Caco-2 (cell line): Measurements from ENCODE around the gene ETV6. TPM values are rescaled to one million over a fixed set of nuclear protein-coding genes. Genes with fewer than 3 reads are reported as not detected.

Experiments used
- BruUV-seq: library from RNA; stranded (reverse); fragments of 400-500 nt; replicated peaks from 2 replicates; lab custom pipeline; 2021; lab: Mats Ljungman, UMichigan
- CTCF ChIA-PET: fragments of 300-600 bp; sonication (Branson Sonifier 250); formaldehyde crosslinking; loops from one replicate; lab custom pipeline; 2022; ENCODE audit warnings: antibody characterized with exemption; lab: Charles Lee
- POLR2A ChIA-PET: fragments of 300-600 bp; sonication (Branson Sonifier 250); formaldehyde crosslinking; loops from one replicate; lab custom pipeline; 2022; ENCODE audit warnings: antibody characterized with exemption; lab: Charles Lee
- DNase-seq, 2 experiments: peaks; one replicate each; pipeline versions ENCODE4 v3.0.0 to v3.0.0-alpha.2; 2020 to 2022
- H3K27me3 ChIP-seq: replicated peaks from 2 replicates; pipeline ENCODE4 v1.6.0; 2011; ENCODE audit warnings: low read length; ENCODE audit not compliant: control insufficient read depth, insufficient read depth
- H3K36me3 ChIP-seq: 2 replicates; pipeline ENCODE4 v1.5.1; 2011; ENCODE audit warnings: low read length; ENCODE audit not compliant: control insufficient read depth, insufficient read depth
- H3K4me1 ChIP-seq: fragments of 250-450 bp; sonication (Bioruptor Pico); 2 replicates; pipeline ENCODE4 v1.5.1; 2020; ENCODE audit warnings: mild to moderate bottlenecking
- H3K4me3 ChIP-seq: 2 replicates; pipeline ENCODE4 v1.5.1; 2011; ENCODE audit warnings: low read depth, mild to moderate bottlenecking, control low read depth, low read length
- H3K9me3 ChIP-seq: fragments of 250-450 bp; sonication (Bioruptor Pico); 2 replicates; pipeline ENCODE4 v1.5.1; 2020; ENCODE audit warnings: mild to moderate bottlenecking, moderate library complexity
- H3K27ac Mint-ChIP-seq: one replicate; pipeline ENCODE4 v1.8.0; 2022; ENCODE audit warnings: mixed read lengths; ENCODE audit not compliant: unreplicated experiment
- H3K27me3 Mint-ChIP-seq: one replicate; pipeline ENCODE4 v1.8.0; 2022; ENCODE audit warnings: mixed read lengths; ENCODE audit not compliant: insufficient read depth, unreplicated experiment
- H3K36me3 Mint-ChIP-seq: one replicate; pipeline ENCODE4 v1.8.0; 2022; ENCODE audit warnings: mild to moderate bottlenecking, mixed read lengths; ENCODE audit not compliant: insufficient read depth, unreplicated experiment
- H3K4me1 Mint-ChIP-seq: one replicate; pipeline ENCODE4 v1.8.0; 2022; ENCODE audit warnings: low read depth, mixed read lengths; ENCODE audit not compliant: unreplicated experiment
- H3K4me3 Mint-ChIP-seq: one replicate; pipeline ENCODE4 v1.8.0; 2022; ENCODE audit warnings: mild to moderate bottlenecking, moderate library complexity, mixed read lengths; ENCODE audit not compliant: unreplicated experiment
- H3K9me3 Mint-ChIP-seq: one replicate; pipeline ENCODE4 v1.8.0; 2022; ENCODE audit warnings: mixed read lengths; ENCODE audit not compliant: unreplicated experiment
- intact Hi-C: fragments of 100-400 bp; cut with micrococcal nuclease; formaldehyde crosslinking; loops from one replicate; pipeline ENCODE4 v1.10.0; 2022; ENCODE audit not compliant: unreplicated experiment
- total RNA-seq: library from RNA; stranded (reverse); gene quantifications from 2 replicates; pipeline ENCODE4 v1.2.3, GENCODE V29; 2022
- TF ChIP-seq, protein P1 (sequence below), 2 experiments: fragments of 200-600 bp in 1 of 2; IDR thresholded peaks; 1 replicate in 1 of 2; 2 replicates in 1 of 2; pipeline versions ENCODE4 v1.5.1 to v1.8.0; 2011 to 2022; ENCODE audit warnings: antibody characterized with exemption in 1 of 2, control low read depth in 1 of 2, inconsistent platforms in 1 of 2, low read depth in 1 of 2, low read length in 1 of 2, mild to moderate bottlenecking in 1 of 2, moderate library complexity in 1 of 2; ENCODE audit not compliant: insufficient read depth in 1 of 2, severe bottlenecking in 1 of 2, unreplicated experiment in 1 of 2

Gene ETV6
- total RNA-seq, 1 experiment from 2014 or later, result 15.6 TPM

DNA sequence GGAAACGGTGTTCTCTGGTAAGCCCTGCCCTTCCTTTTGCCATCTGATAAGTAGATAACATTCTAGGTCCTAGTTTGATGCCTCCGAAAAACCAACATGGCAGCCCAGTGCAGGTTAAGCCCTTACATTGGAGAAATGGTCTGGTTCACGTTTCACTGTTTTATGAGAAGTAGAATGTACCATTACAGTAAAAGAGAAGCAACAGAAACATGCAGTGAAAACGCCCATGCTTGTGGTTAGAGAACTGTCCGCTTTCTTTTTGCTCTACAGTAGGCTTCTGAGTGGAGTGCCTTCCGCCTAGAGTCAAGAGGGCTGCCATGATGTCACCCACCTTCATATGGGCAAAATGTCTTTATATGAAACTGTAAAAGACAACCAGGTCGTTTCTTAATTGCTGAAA lies 230.9 kb downstream of the ETV6 start:
- peaks cover 43% of the 10 kb centered on the region for H3K4me1 Mint-ChIP-seq
- ChIA-PET CTCF (no interaction called here), POLR2A (no interaction called here)
- H3K36me3 Mint-ChIP-seq, result no peaks in the 10 kb centered on the region
- no peaks in the 10 kb centered on the region for H3K27me3 Mint-ChIP-seq
- TF ChIP-seq, protein P1, sequence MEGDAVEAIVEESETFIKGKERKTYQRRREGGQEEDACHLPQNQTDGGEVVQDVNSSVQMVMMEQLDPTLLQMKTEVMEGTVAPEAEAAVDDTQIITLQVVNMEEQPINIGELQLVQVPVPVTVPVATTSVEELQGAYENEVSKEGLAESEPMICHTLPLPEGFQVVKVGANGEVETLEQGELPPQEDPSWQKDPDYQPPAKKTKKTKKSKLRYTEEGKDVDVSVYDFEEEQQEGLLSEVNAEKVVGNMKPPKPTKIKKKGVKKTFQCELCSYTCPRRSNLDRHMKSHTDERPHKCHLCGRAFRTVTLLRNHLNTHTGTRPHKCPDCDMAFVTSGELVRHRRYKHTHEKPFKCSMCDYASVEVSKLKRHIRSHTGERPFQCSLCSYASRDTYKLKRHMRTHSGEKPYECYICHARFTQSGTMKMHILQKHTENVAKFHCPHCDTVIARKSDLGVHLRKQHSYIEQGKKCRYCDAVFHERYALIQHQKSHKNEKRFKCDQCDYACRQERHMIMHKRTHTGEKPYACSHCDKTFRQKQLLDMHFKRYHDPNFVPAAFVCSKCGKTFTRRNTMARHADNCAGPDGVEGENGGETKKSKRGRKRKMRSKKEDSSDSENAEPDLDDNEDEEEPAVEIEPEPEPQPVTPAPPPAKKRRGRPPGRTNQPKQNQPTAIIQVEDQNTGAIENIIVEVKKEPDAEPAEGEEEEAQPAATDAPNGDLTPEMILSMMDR (IDR thresholded peaks at IDR 0.05; ENCODE audit: insufficient read depth in 1 of 2, low read depth in 1 of 2, low read length in 1 of 2, severe bottlenecking in 1 of 2, unreplicated experiment in 1 of 2), result no peak
- DNase-seq, result no peak
- no peak overlapping the region for H3K27ac Mint-ChIP-seq
- H3K9me3 ChIP-seq, result no peaks in the 10 kb centered on the region
- H3K4me3 Mint-ChIP-seq, result no peak overlapping the region
- intact Hi-C loops, result loop anchor here (10.0 kb wide), 2 partner anchors 146 to 256 kb away; no protein-coding TSS in a partner anchor
- no TSS peak for BruUV-seq
- H3K27me3 ChIP-seq, result no peaks in the 10 kb centered on the region
- no peaks in the 10 kb centered on the region for H3K9me3 Mint-ChIP-seq
- no peaks in the 10 kb centered on the region for H3K36me3 ChIP-seq
- H3K4me1 ChIP-seq, result peaks cover 49% of the 10 kb centered on the region
- H3K4me3 ChIP-seq, result no peak overlapping the region

DNA sequence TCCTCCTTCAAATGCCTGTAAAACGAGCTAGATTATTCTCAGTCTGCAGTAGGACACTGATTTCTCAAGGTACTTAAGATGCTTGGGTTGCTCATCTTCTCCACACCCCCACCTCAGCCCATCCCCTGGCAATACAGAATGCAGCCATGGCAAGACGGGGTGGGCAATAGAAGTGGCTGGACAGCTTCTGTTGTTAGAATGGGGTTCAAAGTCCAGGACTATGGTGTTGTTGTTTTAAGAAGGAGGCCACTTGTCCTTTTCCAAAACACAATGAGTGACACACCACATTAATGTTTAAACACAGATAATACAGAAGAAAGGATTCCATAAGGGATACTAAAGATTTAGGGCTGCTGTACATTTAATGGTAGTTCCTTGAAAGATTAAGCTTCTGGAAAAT lies 232.4 kb downstream of the ETV6 start:
- Mint-ChIP-seq H3K27me3 (no peaks in the 10 kb centered on the region), H3K4me1 (peaks cover 51% of the 10 kb centered on the region), H3K27ac (no peak overlapping the region), H3K36me3 (peaks cover 3% of the 10 kb centered on the region), H3K4me3 (no peak overlapping the region), H3K9me3 (no peaks in the 10 kb centered on the region)
- TF ChIP-seq, protein P1 (IDR thresholded peaks at IDR 0.05; ENCODE audit: insufficient read depth in 1 of 2, low read depth in 1 of 2, low read length in 1 of 2, severe bottlenecking in 1 of 2, unreplicated experiment in 1 of 2), result no peak
- peaks cover 56% of the 10 kb centered on the region for H3K4me1 ChIP-seq
- H3K36me3 ChIP-seq, result no peaks in the 10 kb centered on the region
- no TSS peak for BruUV-seq
- H3K9me3 ChIP-seq, result no peaks in the 10 kb centered on the region
- ChIA-PET POLR2A (no interaction called here), CTCF (no interaction called here)
- no peak for DNase-seq
- H3K27me3 ChIP-seq, result no peaks in the 10 kb centered on the region
- intact Hi-C loops, result loop anchor here (10.0 kb wide), 2 partner anchors 147 to 257 kb away; no protein-coding TSS in a partner anchor
- no peak overlapping the region for H3K4me3 ChIP-seq

DNA sequence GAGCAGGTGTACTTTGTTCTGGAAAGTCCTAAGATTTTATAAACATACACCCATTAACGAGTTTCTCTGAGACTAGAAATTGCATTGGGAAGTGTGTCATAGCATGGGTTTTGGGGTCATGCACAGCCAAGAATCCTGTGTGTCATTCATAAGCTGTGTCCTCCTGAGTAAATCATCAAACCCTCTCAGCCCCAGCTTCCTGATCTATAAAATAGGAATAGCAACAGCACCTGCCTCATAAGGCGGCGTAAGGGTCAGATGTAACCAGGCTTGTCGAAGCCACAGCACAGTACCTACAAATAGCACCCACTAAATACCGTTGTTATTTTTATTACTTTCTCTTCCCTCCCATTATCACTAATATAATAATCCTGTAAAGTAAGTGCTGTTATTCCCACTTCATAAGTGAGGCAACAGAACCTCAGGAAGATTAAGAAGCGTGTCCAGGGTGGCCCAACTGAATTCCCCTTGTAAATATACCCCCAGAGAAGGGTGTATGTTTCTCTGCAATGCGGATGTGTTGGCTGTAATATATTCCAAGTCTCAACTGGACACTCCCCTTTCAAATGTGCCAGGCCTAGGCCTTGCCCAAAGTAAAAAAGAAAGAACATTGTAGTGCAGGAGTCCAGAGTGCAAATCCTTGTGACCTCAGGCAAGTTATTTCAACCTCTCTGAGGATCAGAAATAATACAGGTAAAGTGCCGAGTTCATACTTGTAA lies 233.0 kb downstream of the ETV6 start:
- Mint-ChIP-seq H3K4me1 (peaks cover 54% of the 10 kb centered on the region), H3K36me3 (peaks cover 4% of the 10 kb centered on the region), H3K27ac (peak overlapping the region; percentile 39), H3K27me3 (no peaks in the 10 kb centered on the region), H3K4me3 (no peak overlapping the region), H3K9me3 (no peaks in the 10 kb centered on the region)
- Histone ChIP-seq H3K36me3 (no peaks in the 10 kb centered on the region), H3K9me3 (no peaks in the 10 kb centered on the region), H3K27me3 (no peaks in the 10 kb centered on the region), H3K4me3 (no peak overlapping the region), H3K4me1 (peaks cover 59% of the 10 kb centered on the region)
- CTCF ChIA-PET, result no interaction called here
- TF ChIP-seq, protein P1 (IDR thresholded peaks at IDR 0.05; ENCODE audit: insufficient read depth in 1 of 2, low read depth in 1 of 2, low read length in 1 of 2, severe bottlenecking in 1 of 2, unreplicated experiment in 1 of 2), result no peak
- no TSS peak for BruUV-seq
- DNase-seq, result no peak
- POLR2A ChIA-PET, result no interaction called here
- intact Hi-C loops, result loop anchor here (10.0 kb wide), 2 partner anchors 148 to 258 kb away; no protein-coding TSS in a partner anchor
